A549 (cell line): ENCODE data around the gene PITPNC1. TPM values are rescaled to one million over a fixed set of nuclear protein-coding genes. Genes with fewer than 3 reads are reported as not detected.

ENCODE experiments used
- ATAC-seq, 2 experiments: fragments of 200-7000 bp in 1 of 2; fragments of >200 bp in 1 of 2; cut with Nextera tagmentation in 1 of 2; cut with Tn5 transposase in 1 of 2; 3 replicates each; pipeline versions ENCODE4 v1.8.0 to v1.9.1; 2018 to 2020; ENCODE audit warnings: mild to moderate bottlenecking in 1 of 2, moderate library complexity in 1 of 2
- CTCF ChIA-PET: fragments of 300-600 bp; sonication (Branson Sonifier 250); formaldehyde crosslinking; extraction: SDS; loops from one replicate; lab custom pipeline; 2021; ENCODE audit warnings: antibody characterized with exemption, inconsistent platforms; lab: Yijun Ruan, JAX
- POLR2A ChIA-PET: fragments of 350-600 bp; formaldehyde crosslinking; extraction: SDS; loops from one replicate; lab custom pipeline; 2021; ENCODE audit warnings: antibody characterized with exemption, inconsistent platforms; lab: Yijun Ruan, JAX
- DNase-seq, 2 experiments: peaks; one replicate each; pipeline versions ENCODE4 v3.0.0 to v3.0.0-alpha.2; 2011 to 2016; ENCODE audit warnings: low read depth in 1 of 2, low spot score in 1 of 2
- FAIRE-seq: peaks from 2 replicates; lab custom pipeline; 2011; peaks lifted over from hg19 to GRCh38; lab: Jason Lieb, UNC
- H3K27ac ChIP-seq, 2 experiments: fragments of >200 bp; sonication (Bioruptor Twin); formaldehyde crosslinking; 3 replicates each; pipeline ENCODE4 v1.5.1; 2016 to 2017
- H3K4me1 ChIP-seq: fragments of >200 bp; sonication (Bioruptor Twin); formaldehyde crosslinking; 3 replicates; pipeline ENCODE4 v1.6.1; 2016
- H3K4me2 ChIP-seq: fragments of >200 bp; sonication (Bioruptor Twin); formaldehyde crosslinking; 3 replicates; pipeline ENCODE4 v1.6.1; 2016
- H3K4me3 ChIP-seq: fragments of >200 bp; sonication (Bioruptor Twin); formaldehyde crosslinking; 3 replicates; pipeline ENCODE4 v1.5.1; 2016
- H3K9me3 ChIP-seq: fragments of >200 bp; sonication (Bioruptor Twin); formaldehyde crosslinking; 3 replicates; pipeline ENCODE4 v1.6.1; 2016
- ATOH8 ChIP-seq: fragments of 250-450 bp; sonication (Bioruptor Pico); IDR thresholded peaks from 2 replicates; pipeline ENCODE4 v1.5.0; 2020; ENCODE audit warnings: low read depth, mild to moderate bottlenecking, moderate library complexity
- CEBPB ChIP-seq, 2 experiments: fragments of >200 bp in 1 of 2; sonication (Bioruptor Twin) in 1 of 2; formaldehyde crosslinking in 1 of 2; IDR thresholded peaks; 2 replicates each; pipeline ENCODE4 v1.6.1; 2012 to 2016
- CHD2 ChIP-seq: fragments of 150-350 bp; IDR thresholded peaks from 2 replicates; pipeline ENCODE4 v1.6.1; 2014; ENCODE audit warnings: low read length; ENCODE audit not compliant: partially characterized antibody
- EHMT2 ChIP-seq: fragments of 200-600 bp; sonication (generic); IDR thresholded peaks from 2 replicates; pipeline ENCODE4 v1.6.1; 2016; ENCODE audit warnings: antibody characterized with exemption, low read depth, mild to moderate bottlenecking, moderate library complexity
- ESRRA ChIP-seq: fragments of 150-350 bp; IDR thresholded peaks from 2 replicates; pipeline ENCODE4 v1.6.1; 2014; ENCODE audit warnings: mild to moderate bottlenecking, low read length, borderline replicate concordance
- FOSL2 ChIP-seq, 2 experiments: fragments of 450-650 bp in 1 of 2; fragments of >200 bp in 1 of 2; sonication (Bioruptor Twin) in 1 of 2; formaldehyde crosslinking; IDR thresholded peaks; 2 replicates each; pipeline versions ENCODE4 v1.5.0 to v1.6.1; 2016 to 2020; ENCODE audit warnings: mild to moderate bottlenecking in 1 of 2, moderate library complexity in 1 of 2
- FOXS1 ChIP-seq: fragments of 250-450 bp; sonication (Bioruptor Pico); IDR thresholded peaks from 2 replicates; pipeline ENCODE4 v1.5.0; 2020; ENCODE audit warnings: mild to moderate bottlenecking, moderate library complexity
- HES2 ChIP-seq: fragments of >200 bp; sonication (Bioruptor Twin); formaldehyde crosslinking; IDR thresholded peaks from 2 replicates; pipeline ENCODE4 v1.6.1; 2016
- HOXB13 ChIP-seq: fragments of 250-450 bp; sonication (Bioruptor Pico); IDR thresholded peaks from 2 replicates; pipeline ENCODE4 v1.5.0; 2020; ENCODE audit warnings: low read depth, mild to moderate bottlenecking, moderate library complexity
- JUN ChIP-seq, 2 experiments: fragments of >200 bp; sonication (Bioruptor Twin); formaldehyde crosslinking; IDR thresholded peaks; 2 replicates in 1 of 2; 3 replicates in 1 of 2; pipeline ENCODE4 v1.6.1; 2016 to 2017
- JUNB ChIP-seq: fragments of >200 bp; sonication (Bioruptor Twin); formaldehyde crosslinking; IDR thresholded peaks from 2 replicates; pipeline ENCODE4 v1.6.1; 2016
- KDM5A ChIP-seq: fragments of 200-600 bp; sonication (generic); IDR thresholded peaks from 2 replicates; pipeline ENCODE4 v1.6.1; 2016; ENCODE audit warnings: antibody characterized with exemption, mild to moderate bottlenecking
- NPAS2 ChIP-seq: fragments of 250-450 bp; sonication (Bioruptor Pico); IDR thresholded peaks from 2 replicates; pipeline ENCODE4 v1.8.0; 2022; ENCODE audit warnings: mild to moderate bottlenecking, moderate library complexity, borderline replicate concordance
- PHF8 ChIP-seq: fragments of 200-600 bp; sonication (generic); IDR thresholded peaks from 2 replicates; pipeline ENCODE4 v1.6.1; 2016; ENCODE audit warnings: low read depth, mild to moderate bottlenecking, antibody characterized with exemption, moderate library complexity, borderline replicate concordance
- RARB ChIP-seq: fragments of 250-450 bp; sonication (Bioruptor Pico); IDR thresholded peaks from 2 replicates; pipeline ENCODE4 v1.8.0; 2021; ENCODE audit warnings: mild to moderate bottlenecking, moderate library complexity
- RCOR1 ChIP-seq: fragments of 150-350 bp; IDR thresholded peaks from 2 replicates; pipeline ENCODE4 v1.6.1; 2014; ENCODE audit warnings: antibody characterized with exemption, low read length, low read depth
- RFX5 ChIP-seq: fragments of 450-650 bp; IDR thresholded peaks from 2 replicates; pipeline ENCODE4 v1.7.1; 2014; ENCODE audit warnings: antibody characterized with exemption, mild to moderate bottlenecking, moderate library complexity
- TP53 ChIP-seq: fragments of 250-450 bp; sonication (Bioruptor Pico); IDR thresholded peaks from 2 replicates; pipeline ENCODE4 v1.5.0; 2021; ENCODE audit warnings: mild to moderate bottlenecking, moderate library complexity
- ZFP36 ChIP-seq: fragments of 450-650 bp; IDR thresholded peaks from 2 replicates; pipeline ENCODE4 v1.6.1; 2014; ENCODE audit warnings: borderline replicate concordance; ENCODE audit not compliant: partially characterized antibody
- ZSCAN20 ChIP-seq: fragments of 250-450 bp; sonication (Bioruptor Pico); IDR thresholded peaks from 2 replicates; pipeline ENCODE4 v1.8.0; 2022; ENCODE audit warnings: mild to moderate bottlenecking, moderate library complexity
- WGBS: methylation state at CpG from one replicate; pipeline ENCODE4 v1.1.6; 2017; ENCODE audit errors: missing lambda C conversion rate; 5-methylcytosine and 5-hydroxymethylcytosine counted together
- polyA plus RNA-seq, 4 experiments: library from polyadenylated mRNA; depleted of rRNA in 3 of 4; stranded (reverse); fragments of >200 nt; fragmentation: RNase III in 1 of 4; extraction: RNeasy Plus Mini Kit Qiagen cat#74134 plus additional on column Dnase treatment in 1 of 4; gene quantifications; 2 replicates in 3 of 4; 3 replicates in 1 of 4; pipeline ENCODE4 v1.2.3, GENCODE V29; 2011 to 2017
- TF ChIP-seq, protein P1 (sequence below): fragments of >200 bp; sonication (Bioruptor Twin); formaldehyde crosslinking; IDR thresholded peaks from 3 replicates; pipeline ENCODE4 v1.5.1; 2016

The PITPNC1 gene
- polyA plus RNA-seq, 2 of the 4 experiments (the other 2 are of a cell fraction) = 3.7 to 11.2 TPM

DNA sequence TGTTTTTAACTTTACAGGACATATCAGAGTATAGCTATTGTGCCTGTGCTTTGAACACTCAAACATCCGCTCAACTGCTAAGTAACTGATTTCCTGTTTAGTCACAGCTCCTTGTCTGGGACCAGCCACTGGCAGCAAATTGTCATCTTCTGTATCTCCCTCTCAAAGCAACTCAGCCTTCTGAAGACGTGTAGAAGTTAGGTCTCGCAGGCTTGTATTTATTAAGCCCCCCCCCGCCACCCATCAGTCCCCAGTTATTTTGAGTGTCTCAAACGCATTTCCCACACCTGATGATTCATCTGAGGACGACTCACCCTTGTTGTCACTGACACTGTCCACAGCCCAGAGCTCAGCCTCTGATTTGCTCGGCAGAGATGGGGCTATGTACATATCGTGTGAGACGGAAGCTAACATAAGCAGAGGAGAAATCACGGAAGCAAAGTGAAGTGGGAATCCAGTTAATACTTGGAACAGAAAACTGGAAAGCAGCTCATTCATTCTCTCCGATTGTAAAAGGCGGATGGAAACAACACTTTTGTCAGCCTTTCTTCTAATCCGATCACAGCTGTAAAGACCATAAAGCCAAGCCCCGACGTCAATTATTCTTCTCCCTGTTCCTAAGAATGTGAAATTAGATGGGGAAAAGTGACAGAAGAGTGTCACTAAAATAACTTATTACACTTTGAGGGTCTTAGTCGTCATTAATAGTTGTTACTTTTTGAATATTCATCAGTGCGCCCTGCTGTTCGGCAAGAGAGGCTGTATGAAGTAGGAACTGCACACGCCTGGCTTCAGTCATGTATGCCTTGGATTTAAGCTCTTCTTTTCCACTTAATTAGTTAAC lies 64.2 kb downstream of the PITPNC1 start:
- Histone ChIP-seq H3K4me2 (peak overlapping the region; percentile 70), H3K4me3 (peak overlapping the region; percentile 8), H3K4me1 (peaks cover 21% of the 10 kb centered on the region), H3K9me3 (no peaks in the 10 kb centered on the region), H3K27ac (peak overlapping the region; percentile 56 to 71)
- ChIA-PET POLR2A (interaction anchor here (0.6 to 1.2 kb wide), 5 partner anchors 19 to 143 kb away, joined by 3 to 9 read pairs (median 4); no protein-coding TSS in a partner anchor), CTCF (interaction anchor here (0.6 to 5.3 kb wide), 13 partner anchors 10 to 249 kb away, joined by 3 to 27 read pairs (median 4); no protein-coding TSS in a partner anchor)
- DNase-seq = peak; percentile 81 to 85
- ATAC-seq = peak; percentile 94 to 96
- peak; percentile 88 for FAIRE-seq
- TF ChIP-seq JUNB (peak; percentile 37; the same call in 1 of the 2 replicates), NPAS2 (CRISPR knock-in tag) (no peak), FOSL2 (IDR thresholded peaks at IDR 0.05) (peak; percentile 29; the same call in 1 of the 2 replicates), FOSL2 (CRISPR knock-in tag; IDR thresholded peaks at IDR 0.05) (peak; percentile 87)
- 21% methylated on average over 19 of the region's 19 CpGs for WGBS

DNA sequence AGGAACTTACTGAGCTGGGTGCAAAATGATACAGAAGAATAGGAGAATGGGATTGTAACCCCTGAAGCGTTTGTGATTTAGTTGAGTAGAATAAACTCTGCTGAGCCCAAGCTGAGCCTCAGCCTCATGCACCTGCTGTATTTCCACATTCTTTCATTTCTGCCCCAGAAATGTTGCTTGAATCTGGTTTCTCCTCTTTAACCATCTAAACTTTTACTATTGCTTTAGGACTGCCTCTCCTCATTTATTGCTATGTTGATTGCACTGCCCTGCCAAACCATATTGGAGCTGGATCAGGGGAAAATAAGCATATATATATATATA lies 64.8 kb downstream of the PITPNC1 start:
- H3K4me3 ChIP-seq = peak overlapping the region; percentile 8; the same call in 1 of the 3 replicates
- POLR2A ChIA-PET = interaction anchor here (0.8 to 1.2 kb wide), 3 partner anchors 49 to 63 kb away, joined by 3 to 4 read pairs (median 4); no protein-coding TSS in a partner anchor
- DNase-seq (no peak), FAIRE-seq (no peak), ATAC-seq (no peak)
- no peaks in the 10 kb centered on the region for H3K9me3 ChIP-seq
- peak overlapping the region; percentile 70 for H3K4me2 ChIP-seq
- H3K27ac ChIP-seq = peak overlapping the region in 1 of 2 experiments; percentile 56; a peak in 4 of 6 replicates
- peaks cover 21% of the 10 kb centered on the region for H3K4me1 ChIP-seq
- TF ChIP-seq TP53 (CRISPR knock-in tag) (no peak), NPAS2 (CRISPR knock-in tag) (no peak), CEBPB (IDR thresholded peaks at IDR 0.05) (no peak), ATOH8 (CRISPR knock-in tag) (no peak), HOXB13 (CRISPR knock-in tag) (no peak), FOXS1 (no peak), ZFP36 (no peak), EHMT2 (no peak), RARB (CRISPR knock-in tag) (no peak), CHD2 (no peak), ZSCAN20 (CRISPR knock-in tag) (no peak), PHF8 (no peak), RFX5 (no peak), JUN (IDR thresholded peaks at IDR 0.05) (no peak), RCOR1 (no peak), KDM5A (no peak), HES2 (no peak), ESRRA (no peak)
- TF ChIP-seq, protein P1, sequence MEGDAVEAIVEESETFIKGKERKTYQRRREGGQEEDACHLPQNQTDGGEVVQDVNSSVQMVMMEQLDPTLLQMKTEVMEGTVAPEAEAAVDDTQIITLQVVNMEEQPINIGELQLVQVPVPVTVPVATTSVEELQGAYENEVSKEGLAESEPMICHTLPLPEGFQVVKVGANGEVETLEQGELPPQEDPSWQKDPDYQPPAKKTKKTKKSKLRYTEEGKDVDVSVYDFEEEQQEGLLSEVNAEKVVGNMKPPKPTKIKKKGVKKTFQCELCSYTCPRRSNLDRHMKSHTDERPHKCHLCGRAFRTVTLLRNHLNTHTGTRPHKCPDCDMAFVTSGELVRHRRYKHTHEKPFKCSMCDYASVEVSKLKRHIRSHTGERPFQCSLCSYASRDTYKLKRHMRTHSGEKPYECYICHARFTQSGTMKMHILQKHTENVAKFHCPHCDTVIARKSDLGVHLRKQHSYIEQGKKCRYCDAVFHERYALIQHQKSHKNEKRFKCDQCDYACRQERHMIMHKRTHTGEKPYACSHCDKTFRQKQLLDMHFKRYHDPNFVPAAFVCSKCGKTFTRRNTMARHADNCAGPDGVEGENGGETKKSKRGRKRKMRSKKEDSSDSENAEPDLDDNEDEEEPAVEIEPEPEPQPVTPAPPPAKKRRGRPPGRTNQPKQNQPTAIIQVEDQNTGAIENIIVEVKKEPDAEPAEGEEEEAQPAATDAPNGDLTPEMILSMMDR = no peak
- CTCF ChIA-PET = interaction anchor here (0.6 to 5.3 kb wide), 10 partner anchors 10 to 241 kb away, joined by 3 to 27 read pairs (median 4); no protein-coding TSS in a partner anchor
- 85% methylated on average over 1 of the region's 1 CpG for WGBS
